ENCODE data around the gene TMEM121.
"Not testable (repeated sequence)": the region's sequence is repeated elsewhere in the genome, so short reads cannot be mapped to it uniquely, and the experiment has no call there.

Gene TMEM121

GRCh38 chr14:105566248-105567163 is 40.1 kb downstream of the TMEM121 start:
- H3K27ac ChIP-seq; DNase-seq (ENCODE audit: low read depth, low spot score): not testable (repeated sequence)

DNA sequence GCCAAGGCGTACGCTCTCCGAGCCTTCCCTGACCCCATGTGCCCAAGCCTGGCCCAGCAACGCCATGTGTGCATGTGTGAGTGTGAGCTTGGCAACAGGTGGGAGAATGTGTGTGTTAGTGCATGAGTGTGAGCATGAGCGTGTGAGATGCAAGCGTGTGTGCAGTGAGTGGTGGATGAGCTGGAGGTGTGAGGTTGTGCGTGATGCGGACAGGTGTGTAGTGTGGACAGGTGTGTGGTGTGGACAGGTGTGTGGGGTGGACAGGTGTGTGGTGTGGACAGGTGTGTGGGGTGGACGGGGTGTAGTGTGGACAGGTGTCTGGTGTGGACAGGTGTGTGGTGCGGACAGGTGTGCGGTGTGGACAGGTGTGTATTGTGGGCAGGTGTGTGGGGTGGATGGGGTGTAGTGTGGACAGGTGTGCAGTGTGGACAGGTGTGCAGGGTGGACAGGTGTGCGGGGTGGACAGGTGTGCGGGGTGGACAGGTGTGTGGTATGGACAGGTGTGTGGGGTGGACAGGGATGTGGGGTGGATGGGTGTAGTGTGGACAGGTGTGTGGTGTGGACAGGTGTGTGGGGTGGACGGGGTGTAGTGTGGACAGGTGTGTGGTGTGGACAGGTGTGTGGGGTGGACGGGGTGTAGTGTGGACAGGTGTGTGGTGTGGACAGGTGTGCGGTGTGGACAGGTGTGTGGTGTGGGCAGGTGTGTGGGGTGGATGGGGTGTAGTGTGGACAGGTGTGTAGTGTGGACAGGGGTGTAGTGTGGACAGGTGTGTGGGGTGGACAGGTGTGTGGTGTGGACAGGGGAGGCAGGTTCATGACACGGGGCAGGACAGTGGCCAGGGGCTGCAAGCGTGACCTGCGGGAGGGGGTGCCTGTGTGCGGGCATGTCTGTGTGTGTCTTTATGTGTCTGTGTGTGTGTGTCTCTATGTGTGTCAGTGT is 41.1 kb downstream of the TMEM121 start:
- not testable (repeated sequence) for H3K27ac ChIP-seq

GRCh38 chr14:105568140-105568843 is 41.9 kb downstream of the TMEM121 start:
- not testable (repeated sequence) for DNase-seq (ENCODE audit: low read depth, low spot score); H3K27ac ChIP-seq

More for the DNA sequence above, 41.1 kb downstream of the TMEM121 start:
- DNase-seq (ENCODE audit: low read depth, low spot score) = not testable (repeated sequence)

DNA sequence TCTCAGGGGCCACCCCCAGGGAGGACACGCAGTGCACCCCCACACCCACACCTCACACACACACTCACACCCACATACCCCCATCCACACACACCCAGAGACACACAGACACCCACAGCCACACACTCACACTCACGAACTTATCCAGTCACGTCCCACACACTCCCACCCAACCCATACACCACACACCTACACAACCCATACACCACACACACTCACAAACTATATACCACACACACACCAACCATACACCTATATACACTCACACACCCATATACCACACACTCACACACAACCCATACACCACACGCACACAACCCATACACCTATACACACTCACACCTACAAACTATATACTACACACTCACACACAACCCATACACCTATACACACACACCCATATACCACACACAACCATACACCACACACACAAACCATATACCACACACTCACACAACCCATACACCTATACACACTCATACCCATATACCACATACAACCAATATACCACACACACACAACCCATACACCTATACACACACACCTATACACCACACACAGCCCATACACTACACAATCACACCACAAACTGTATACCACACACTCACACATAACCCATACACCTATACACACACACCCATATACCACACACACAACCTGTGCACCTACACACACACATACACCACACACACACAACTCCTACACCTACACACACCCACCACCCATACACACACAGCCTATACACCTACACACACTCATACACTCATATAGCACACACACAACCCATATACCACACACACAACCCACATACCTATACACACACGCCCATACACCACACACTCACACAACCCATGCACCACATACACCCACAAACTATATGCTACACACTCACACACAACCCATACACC is 42.7 kb downstream of the TMEM121 start:
- no peak for DNase-seq (ENCODE audit: low read depth, low spot score)
- H3K27ac ChIP-seq = no peak overlapping the region

- no peak for DNase-seq (ENCODE audit: low read depth, low spot score)
- no peak overlapping the region for H3K27ac ChIP-seq
These were observed 44.1 kb downstream of the TMEM121 start for GRCh38 chr14:105570482-105570881.

DNA sequence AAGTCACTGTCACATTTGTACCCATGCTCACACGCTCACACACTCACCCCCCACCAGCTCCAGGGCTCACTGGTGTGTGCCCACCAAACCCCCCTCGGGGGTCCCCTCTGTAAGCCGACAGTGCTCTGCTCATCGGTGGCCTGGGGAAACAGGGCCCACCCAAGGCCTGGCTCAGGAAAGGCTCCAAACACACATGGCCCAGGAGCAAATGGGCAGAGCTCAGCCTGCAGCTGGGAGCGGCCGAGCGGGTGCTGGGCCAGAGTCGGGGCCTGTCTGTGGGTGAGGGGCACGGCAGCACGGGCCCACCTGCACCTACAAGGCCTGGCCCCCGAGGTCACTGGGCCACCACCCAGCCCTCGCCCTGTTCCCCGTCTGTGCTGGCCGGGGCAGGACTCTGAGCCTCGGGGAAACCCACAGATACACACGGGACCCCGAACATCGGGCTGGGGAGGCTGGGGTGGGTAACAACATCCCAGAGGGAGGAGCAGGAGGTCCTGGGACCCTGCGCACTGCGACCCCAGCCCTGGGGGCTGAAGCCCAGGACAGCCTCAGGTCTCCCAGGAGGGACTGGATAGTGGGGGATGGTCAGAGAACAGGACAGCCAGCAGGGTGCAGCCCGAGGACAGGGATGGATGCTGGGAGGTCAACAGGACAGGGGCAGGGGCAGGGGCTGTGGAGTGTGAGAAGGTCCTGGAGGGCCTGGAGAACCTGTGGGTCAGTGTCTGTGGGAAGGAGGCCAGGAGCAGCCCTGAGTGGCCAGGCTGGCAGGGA is 45.0 kb downstream of the TMEM121 start:
- not testable (repeated sequence) for DNase-seq (ENCODE audit: low read depth, low spot score); H3K27ac ChIP-seq

- not testable (repeated sequence) for DNase-seq (ENCODE audit: low read depth, low spot score); H3K27ac ChIP-seq
These were observed 45.7 kb downstream of the TMEM121 start for GRCh38 chr14:105572063-105572462.

GRCh38 chr14:105573841-105574240 is 47.5 kb downstream of the TMEM121 start:
- DNase-seq (ENCODE audit: low read depth, low spot score); H3K27ac ChIP-seq: not testable (repeated sequence)

- H3K27ac ChIP-seq; DNase-seq (ENCODE audit: low read depth, low spot score): not testable (repeated sequence)
These were observed 48.0 kb downstream of the TMEM121 start for GRCh38 chr14:105574411-105574810.

- H3K27ac ChIP-seq; DNase-seq (ENCODE audit: low read depth, low spot score): not testable (repeated sequence)
These were observed 48.8 kb downstream of the TMEM121 start for GRCh38 chr14:105575016-105575700.

DNA sequence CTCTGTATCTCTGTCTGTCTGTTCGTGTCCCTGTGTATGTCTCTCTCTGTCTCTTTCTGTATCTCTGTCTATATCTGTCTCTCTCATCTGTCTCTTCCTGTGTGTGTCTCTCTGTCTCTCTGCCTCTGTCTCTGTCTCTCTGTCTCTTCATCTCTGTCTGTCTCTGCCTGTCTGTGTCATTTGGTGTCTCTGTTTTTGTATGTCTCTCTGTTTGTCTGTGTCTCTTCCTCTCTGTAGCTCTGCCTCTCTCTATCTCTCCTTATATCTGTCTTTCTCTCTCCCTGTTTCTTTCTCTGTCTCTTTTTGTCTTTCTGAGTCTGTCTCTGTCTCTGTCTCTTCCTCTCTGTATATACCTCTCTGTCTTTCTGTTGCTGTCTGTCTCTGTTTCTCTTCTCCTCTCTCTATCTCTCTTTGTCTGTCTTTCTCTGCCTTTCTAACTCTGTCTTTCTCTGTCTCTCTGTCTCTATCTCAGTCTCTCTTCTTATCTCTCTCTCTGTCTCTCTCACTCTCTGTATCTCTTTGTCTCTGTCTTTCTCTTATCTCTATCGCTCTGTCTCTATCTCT is 50.2 kb downstream of the TMEM121 start:
- no peak for DNase-seq (ENCODE audit: low read depth, low spot score)
- no peak overlapping the region for H3K27ac ChIP-seq

GRCh38 chr14:105577314-105577861 is 51.0 kb downstream of the TMEM121 start:
- H3K27ac ChIP-seq = no peak overlapping the region

GRCh38 chr14:105578070-105578469 is 51.7 kb downstream of the TMEM121 start:
- no peak overlapping the region for H3K27ac ChIP-seq
- no peak for DNase-seq (ENCODE audit: low read depth, low spot score)

More at GRCh38 chr14:105577314-105577861, 51.0 kb downstream of the TMEM121 start:
- DNase-seq (ENCODE audit: low read depth, low spot score) = no peak

DNA sequence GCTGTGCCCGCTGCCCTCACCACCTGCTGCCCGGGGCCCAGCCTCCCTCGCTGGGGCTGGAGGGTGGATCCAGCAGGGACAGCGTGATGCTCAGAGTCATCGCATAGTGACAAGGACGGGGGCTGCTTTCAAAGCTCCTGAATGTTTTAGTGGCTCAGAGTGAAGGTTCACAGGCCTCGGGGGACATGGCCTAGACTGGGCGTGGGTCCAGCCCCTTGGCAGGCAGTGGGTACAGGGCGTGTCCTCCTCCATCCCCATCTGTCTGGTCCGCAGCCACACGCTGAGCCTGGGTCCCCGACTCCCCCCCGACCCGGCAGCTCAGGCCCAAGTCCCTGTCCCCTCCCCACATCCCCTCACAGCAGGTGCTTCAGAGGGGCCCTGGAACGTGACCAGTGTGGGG is 52.8 kb downstream of the TMEM121 start:
- not testable (repeated sequence) for DNase-seq (ENCODE audit: low read depth, low spot score)

More for the DNA sequence above, 52.8 kb downstream of the TMEM121 start:
- H3K27ac ChIP-seq = not testable (repeated sequence)

Measured in epithelial cell of prostate (primary cell).